DND-41 (cell line): Measurements from ENCODE around the gene RABAC1.

Source experiments
- ATAC-seq: fragments of 200-7000 bp; cut with Tn5 transposase; 3 replicates; pipeline ENCODE4 v1.9.1; 2021; ENCODE audit warnings: low read depth; ENCODE audit not compliant: insufficient read depth
- DNase-seq: peaks from one replicate; pipeline ENCODE4 v3.0.0-alpha.2; 2020
- H2AFZ ChIP-seq: 2 replicates; pipeline ENCODE4 v1.6.0; 2012; ENCODE audit warnings: low read depth, low read length
- H3K27ac ChIP-seq: 2 replicates; pipeline ENCODE4 v1.5.1; 2012; ENCODE audit warnings: low read length, inconsistent platforms
- H3K27me3 ChIP-seq: fragments of 200-600 bp; sonication (generic); 2 replicates; pipeline ENCODE4 v1.6.0; 2012; ENCODE audit warnings: low read length, mild to moderate bottlenecking, inconsistent platforms; ENCODE audit not compliant: insufficient read depth, poor library complexity
- H3K36me3 ChIP-seq: 2 replicates; pipeline ENCODE4 v1.5.1; 2012; ENCODE audit warnings: low read length, inconsistent platforms; ENCODE audit not compliant: insufficient read depth
- H3K4me1 ChIP-seq: 2 replicates; pipeline ENCODE4 v1.5.1; 2012; ENCODE audit warnings: mild to moderate bottlenecking, low read length; ENCODE audit not compliant: insufficient read depth
- H3K4me2 ChIP-seq: 2 replicates; pipeline ENCODE4 v1.6.0; 2012; ENCODE audit warnings: mild to moderate bottlenecking, moderate library complexity, low read length, inconsistent platforms; ENCODE audit not compliant: insufficient read depth
- H3K4me3 ChIP-seq, 2 experiments: fragments of 200-600 bp in 1 of 2; shearing (Covaris generic) in 1 of 2; 2 replicates each; pipeline ENCODE4 v1.5.1; 2012 to 2016; ENCODE audit warnings: inconsistent platforms in 2 of 2, low read length in 2 of 2, mild to moderate bottlenecking in 2 of 2, low read depth in 1 of 2, moderate library complexity in 1 of 2
- H3K79me2 ChIP-seq: 2 replicates; pipeline ENCODE4 v1.6.0; 2012; ENCODE audit warnings: low read length, inconsistent platforms; ENCODE audit not compliant: insufficient read depth
- H3K9ac ChIP-seq: 2 replicates; pipeline ENCODE4 v1.6.0; 2012; ENCODE audit warnings: low read depth, mild to moderate bottlenecking, inconsistent platforms, low read length, moderate library complexity
- H3K9me3 ChIP-seq: 2 replicates; pipeline ENCODE4 v1.5.1; 2012; ENCODE audit warnings: low read length, moderate library complexity, mild to moderate bottlenecking, inconsistent platforms; ENCODE audit not compliant: insufficient read depth, severe bottlenecking
- H4K20me1 ChIP-seq: 2 replicates; pipeline ENCODE4 v1.6.0; 2012; ENCODE audit warnings: low read length; ENCODE audit not compliant: insufficient read depth
- CTCF ChIP-seq: IDR thresholded peaks from 2 replicates; pipeline ENCODE4 v1.5.1; 2012; ENCODE audit warnings: borderline replicate concordance, low read length, moderate library complexity, mild to moderate bottlenecking; ENCODE audit not compliant: poor library complexity, severe bottlenecking; ENCODE audit errors: extremely low read depth
- EZH2 ChIP-seq: IDR thresholded peaks from 3 replicates; pipeline ENCODE4 v1.6.1; 2012; ENCODE audit warnings: borderline replicate concordance, low read depth, mild to moderate bottlenecking, moderate library complexity, low read length, inconsistent platforms; ENCODE audit not compliant: severe bottlenecking

Gene RABAC1

GRCh38 chr19:41959056-41960053 is at the start of gene RABAC1:
RABAC1 (minus strand) TSS chr19:41959321; CDS start chr19:41959292, 29 bp downstream.
- peak; percentile 96 for ATAC-seq
- H3K36me3 ChIP-seq, result peaks cover 19% of the 10 kb centered on the region
- peak within 1 kb of the TSS; percentile 93 for H2AFZ ChIP-seq
- peak within 1 kb of the TSS; percentile 33 to 74; a peak in 3 of 4 replicates for H3K4me3 ChIP-seq
- peak within 1 kb of the TSS; percentile 94 for H3K4me2 ChIP-seq
- no peaks in the 10 kb centered on the region for H3K9me3 ChIP-seq
- TF ChIP-seq EZH2 (no peak), CTCF (peak; percentile 64)
- 0 out of 2 replicates have a peak, but pooled peaks cover 8% of the 10 kb centered on the region for H4K20me1 ChIP-seq
- H3K79me2 ChIP-seq, result peaks cover 11% of the 10 kb centered on the region
- H3K27ac ChIP-seq, result peak within 1 kb of the TSS; percentile 75
- H3K4me1 ChIP-seq, result peaks cover 22% of the 10 kb centered on the region
- DNase-seq, result peak; percentile 94
- peak within 1 kb of the TSS; percentile 73 for H3K9ac ChIP-seq
- H3K27me3 ChIP-seq, result no peaks in the 10 kb centered on the region

GRCh38 chr19:42006569-42006968 is 47.4 kb upstream of the RABAC1 start:
- TF ChIP-seq CTCF (no peak), EZH2 (no peak)
- Histone ChIP-seq H4K20me1 (no peaks in the 10 kb centered on the region), H3K27ac (no peak overlapping the region; the same call in 1 of the 2 replicates), H3K4me1 (peaks cover 41% of the 10 kb centered on the region), H3K4me2 (no peak overlapping the region), H3K9ac (no peak overlapping the region), H3K27me3 (no peaks in the 10 kb centered on the region), H3K79me2 (no peaks in the 10 kb centered on the region), H3K9me3 (no peaks in the 10 kb centered on the region), H2AFZ (no peak overlapping the region), H3K36me3 (no peaks in the 10 kb centered on the region), H3K4me3 (no peak overlapping the region)
- DNase-seq (no peak), ATAC-seq (no peak)

- Histone ChIP-seq H3K36me3 (no peaks in the 10 kb centered on the region), H3K79me2 (no peaks in the 10 kb centered on the region), H3K4me3 (no peak overlapping the region), H3K27ac (no peak overlapping the region), H3K4me2 (no peak overlapping the region), H3K9ac (no peak overlapping the region), H3K4me1 (peaks cover 32% of the 10 kb centered on the region), H3K27me3 (no peaks in the 10 kb centered on the region), H2AFZ (no peak overlapping the region), H3K9me3 (no peaks in the 10 kb centered on the region), H4K20me1 (no peaks in the 10 kb centered on the region)
- DNase-seq, result no peak
- ATAC-seq, result no peak
- TF ChIP-seq EZH2 (no peak), CTCF (no peak)
Measured at GRCh38 chr19:42005504-42005903, 46.4 kb upstream of the RABAC1 start.
